Activated T-cell treated with anti-CD3 and anti-CD28 coated beads, Interleukin-2, amount 50 U/mL, for 72 hours (primary cell): Measurements from ENCODE around the gene SLC30A9. TPM values are rescaled to one million over a fixed set of nuclear protein-coding genes. Genes with fewer than 3 reads are reported as not detected.

Experiments
- ATAC-seq, 2 donors: fragments of 150-1000 bp; cut with Tn5 transposase; replicated peaks in 1 of 2; 2 replicates each; pipeline ENCODE4 v1.10.0; 2021; ENCODE audit warnings: moderate library complexity in 2 of 2, mild to moderate bottlenecking in 1 of 2
- DNase-seq, 2 donors: peaks; one replicate each; pipeline ENCODE4 v3.0.0; 2021 to 2022; ENCODE audit warnings: mixed read lengths in 1 of 2
- H3K27ac Mint-ChIP-seq: one replicate; pipeline ENCODE4 v1.8.0; 2022; ENCODE audit warnings: mild to moderate bottlenecking, moderate library complexity, mixed read lengths
- H3K27me3 Mint-ChIP-seq: one replicate; pipeline ENCODE4 v1.8.0; 2022; ENCODE audit warnings: low read depth, mixed read lengths
- H3K36me3 Mint-ChIP-seq, 2 donors: one replicate each; pipeline ENCODE4 v1.8.0; 2022; ENCODE audit warnings: mixed read lengths in 2 of 2, mild to moderate bottlenecking in 1 of 2; ENCODE audit not compliant: insufficient read depth in 2 of 2
- H3K4me1 Mint-ChIP-seq: one replicate; pipeline ENCODE4 v1.8.0; 2022; ENCODE audit warnings: low read depth, mixed read lengths
- H3K4me3 Mint-ChIP-seq, 2 donors: one replicate each; pipeline ENCODE4 v1.8.0; 2022; ENCODE audit warnings: mild to moderate bottlenecking in 2 of 2, mixed read lengths in 2 of 2, moderate library complexity in 2 of 2
- H3K9me3 Mint-ChIP-seq, 2 donors: one replicate each; pipeline ENCODE4 v1.8.0; 2022; ENCODE audit warnings: mixed read lengths in 2 of 2
- total RNA-seq, 2 donors: library from RNA; stranded (reverse); gene quantifications; one replicate each; pipeline ENCODE4 v1.2.3, GENCODE V29; 2022

The SLC30A9 gene
- 10 to 100 TPM; 45.5 to 47.8 TPM for total RNA-seq

DNA sequence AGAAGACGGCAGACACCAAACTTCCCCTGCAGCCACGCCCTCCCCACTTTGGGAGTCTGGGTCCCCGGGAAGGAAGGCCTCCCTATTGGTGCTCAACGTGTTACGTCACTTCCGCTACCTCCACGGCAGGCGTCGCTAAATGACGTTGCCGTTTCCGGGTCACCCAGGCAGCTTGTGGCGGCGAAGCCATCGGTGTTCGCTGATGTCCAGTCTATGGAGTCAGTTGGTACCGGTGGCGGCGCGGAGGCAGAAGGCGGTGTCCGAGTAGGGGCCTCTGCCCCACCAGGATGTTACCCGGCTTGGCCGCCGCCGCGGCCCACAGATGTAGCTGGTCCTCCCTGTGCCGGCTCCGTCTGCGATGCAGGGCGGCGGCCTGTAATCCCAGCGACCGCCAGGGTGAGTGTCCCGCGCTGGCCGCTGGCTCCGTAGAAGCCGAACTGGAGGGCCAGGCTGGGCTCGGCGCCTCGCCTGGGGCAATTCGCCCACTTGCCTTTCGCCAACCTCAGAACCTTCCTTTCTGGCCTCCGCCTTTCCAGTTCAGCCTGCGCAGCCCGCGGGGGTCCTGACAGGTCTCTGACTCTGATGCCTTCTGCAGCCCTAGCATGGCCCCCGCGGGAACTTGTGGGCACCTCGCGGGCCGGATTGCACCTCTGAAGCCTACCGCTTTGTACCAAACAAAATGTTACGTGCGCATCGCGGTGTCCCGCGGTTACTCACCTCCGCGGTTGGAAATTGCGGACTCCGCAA is at the start of gene SLC30A9:
TSS of gene SLC30A9 (plus strand) at position 166 of the 747 bp plus-strand sequence. CDS start at position 288, 122 bp downstream.
- Mint-ChIP-seq H3K27me3 (no peaks in the 10 kb centered on the region), H3K9me3 (no peaks in the 10 kb centered on the region), H3K4me3 (peak within 1 kb of the TSS; percentile 91 to 99), H3K36me3 (peaks cover 2 to 5% of the 10 kb centered on the region in 2 donors), H3K27ac (peak within 1 kb of the TSS; percentile 97), H3K4me1 (peaks cover 18% of the 10 kb centered on the region)
- DNase-seq, result peak; percentile 92 to 95
- peak; percentile 98 for ATAC-seq

DNA sequence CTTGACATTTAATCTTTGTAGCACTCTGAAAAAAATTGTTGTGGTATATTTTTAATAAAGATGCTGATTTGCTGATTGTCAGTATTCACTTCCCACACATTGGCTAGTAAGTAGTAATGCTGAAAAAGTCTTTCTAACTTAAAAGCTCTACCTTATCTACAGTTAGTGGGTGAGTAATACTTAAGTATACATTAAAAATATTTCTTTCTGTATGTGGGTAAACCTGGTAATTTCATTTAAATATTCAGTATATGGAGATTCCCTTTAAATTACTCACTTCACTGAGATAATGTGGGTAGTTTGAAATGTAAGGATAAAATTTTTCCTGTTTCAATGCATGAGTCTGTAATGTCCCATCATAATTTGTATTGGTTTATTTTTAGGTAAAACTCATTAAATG is 49.5 kb upstream of the SLC30A9 start:
- ATAC-seq (no peak), DNase-seq (no peak)
- peak overlapping the region; percentile 4 for H3K27ac Mint-ChIP-seq
- H3K4me1 Mint-ChIP-seq, result peaks cover 46% of the 10 kb centered on the region
- H3K9me3 Mint-ChIP-seq, result no peaks in the 10 kb centered on the region
- H3K27me3 Mint-ChIP-seq, result no peaks in the 10 kb centered on the region
- H3K4me3 Mint-ChIP-seq, result no peak overlapping the region
- H3K36me3 Mint-ChIP-seq, result peaks cover 2 to 13% of the 10 kb centered on the region in 2 donors

DNA sequence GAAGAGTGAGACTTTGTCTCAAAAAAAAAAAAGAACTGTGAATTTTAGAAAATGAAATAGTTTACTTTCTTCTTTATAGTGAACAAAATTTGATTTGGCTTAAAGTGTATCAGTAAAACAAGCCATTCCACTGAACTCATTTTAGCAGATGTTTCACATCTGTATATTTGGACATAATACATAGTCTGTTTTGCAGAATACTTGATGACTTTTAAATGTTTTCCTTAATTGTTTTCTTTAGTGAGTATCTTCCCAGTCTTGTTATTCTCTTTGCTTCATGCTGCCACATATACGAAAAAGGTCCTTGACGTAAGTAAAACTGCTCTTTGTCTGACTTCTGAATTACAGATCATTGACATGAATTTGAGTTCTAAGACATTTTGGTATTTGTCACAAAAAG is 46.8 kb upstream of the SLC30A9 start:
- H3K27ac Mint-ChIP-seq, result peak overlapping the region; percentile 8
- no peaks in the 10 kb centered on the region for H3K27me3 Mint-ChIP-seq
- ATAC-seq (no peak), DNase-seq (no peak)
- peaks cover 2 to 20% of the 10 kb centered on the region in 2 donors for H3K36me3 Mint-ChIP-seq
- peaks cover 21% of the 10 kb centered on the region for H3K4me1 Mint-ChIP-seq
- no peaks in the 10 kb centered on the region for H3K9me3 Mint-ChIP-seq
- no peak overlapping the region for H3K4me3 Mint-ChIP-seq

DNA sequence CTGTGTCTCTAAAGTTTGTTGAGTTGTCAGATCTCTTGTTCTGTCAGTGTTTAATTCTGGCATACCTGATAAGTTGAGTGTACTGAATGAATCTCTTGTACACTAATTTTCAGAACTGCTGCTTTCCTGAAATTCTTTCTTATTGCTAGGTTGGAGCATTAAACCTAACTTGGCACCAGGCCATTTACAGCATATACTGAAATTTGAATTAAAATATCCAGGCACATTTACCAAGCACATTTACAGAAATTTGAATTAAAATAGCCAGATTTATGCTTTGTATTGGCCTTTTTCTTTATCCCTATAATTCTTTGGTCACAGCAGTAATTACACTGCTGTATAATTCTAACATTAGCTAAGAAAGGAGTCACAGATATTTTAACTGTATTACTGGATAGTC is 46.2 kb upstream of the SLC30A9 start:
- H3K9me3 Mint-ChIP-seq, result no peaks in the 10 kb centered on the region
- ATAC-seq, result no peak
- DNase-seq, result no peak
- H3K27ac Mint-ChIP-seq, result no peak overlapping the region
- no peak overlapping the region for H3K4me3 Mint-ChIP-seq
- peaks cover 2 to 18% of the 10 kb centered on the region in 2 donors for H3K36me3 Mint-ChIP-seq
- no peaks in the 10 kb centered on the region for H3K27me3 Mint-ChIP-seq
- H3K4me1 Mint-ChIP-seq, result peaks cover 17% of the 10 kb centered on the region

DNA sequence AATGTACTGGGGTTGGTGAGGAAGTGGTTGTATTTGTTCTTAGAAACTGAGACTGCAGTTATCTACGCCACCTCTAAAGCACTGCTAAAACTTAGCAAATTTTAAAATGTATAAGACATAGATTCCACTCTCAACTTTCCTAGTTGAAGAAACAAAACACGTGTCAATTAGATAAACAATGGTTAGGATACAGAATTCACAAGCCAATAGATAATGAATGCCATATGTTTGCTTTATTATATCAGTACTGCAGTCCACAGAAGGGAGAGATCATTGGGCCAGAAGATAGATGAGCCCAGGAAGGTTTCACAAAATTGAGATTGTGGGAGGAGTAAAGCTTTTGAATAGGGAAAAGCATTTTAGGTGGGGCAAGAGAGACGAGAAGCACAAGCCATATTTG is 40.8 kb upstream of the SLC30A9 start:
- Mint-ChIP-seq H3K27ac (peak overlapping the region; percentile 15), H3K27me3 (no peaks in the 10 kb centered on the region), H3K4me1 (no peaks in the 10 kb centered on the region), H3K9me3 (no peaks in the 10 kb centered on the region), H3K4me3 (no peak overlapping the region), H3K36me3 (peaks cover 11 to 31% of the 10 kb centered on the region in 2 donors)
- DNase-seq, result no peak
- no peak for ATAC-seq

DNA sequence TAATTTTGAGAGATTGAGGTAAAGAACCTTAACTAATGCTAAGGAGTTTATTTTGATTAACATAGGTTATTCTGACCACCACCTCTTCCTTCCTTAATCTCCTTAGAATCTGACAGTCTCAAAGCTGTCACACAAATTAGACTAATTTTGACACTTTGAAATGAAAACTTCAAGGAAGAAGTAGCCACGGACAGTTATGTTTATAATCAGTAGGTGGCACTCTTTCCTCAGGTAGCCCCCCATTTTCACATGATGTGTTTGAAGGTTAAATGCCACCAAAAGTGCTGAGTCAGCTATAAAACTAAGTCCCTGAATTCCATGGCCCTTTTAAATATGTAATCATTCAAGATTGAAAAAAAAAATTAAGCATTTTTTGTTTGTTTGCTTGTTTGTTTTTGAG is 32.7 kb upstream of the SLC30A9 start:
- Mint-ChIP-seq H3K36me3 (peaks cover 2 to 3% of the 10 kb centered on the region in 2 donors), H3K9me3 (no peaks in the 10 kb centered on the region), H3K27ac (no peak overlapping the region), H3K27me3 (no peaks in the 10 kb centered on the region), H3K4me3 (no peak overlapping the region), H3K4me1 (no peaks in the 10 kb centered on the region)
- DNase-seq (no peak), ATAC-seq (peak in 1 of 2 donors; percentile 26)

DNA sequence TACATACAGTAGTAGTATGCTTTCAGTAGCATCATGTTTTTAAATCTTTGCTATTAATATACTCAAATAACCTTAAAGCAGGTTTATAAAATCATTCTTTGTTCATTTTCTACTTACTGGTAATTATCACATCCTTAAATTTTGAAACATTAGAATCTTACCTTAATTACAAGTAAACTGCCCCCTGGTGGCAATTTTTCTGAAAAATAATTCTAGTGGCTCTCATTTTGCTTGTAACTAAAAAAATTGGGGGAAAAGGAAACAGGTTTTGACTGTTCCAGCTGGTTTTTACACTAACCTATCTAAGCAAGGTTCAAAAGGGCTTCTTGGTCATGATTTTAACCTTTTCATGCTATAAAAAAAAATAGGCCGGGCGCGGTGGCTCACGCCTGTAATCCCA is 27.2 kb upstream of the SLC30A9 start:
- Mint-ChIP-seq H3K4me3 (no peak overlapping the region), H3K27me3 (no peaks in the 10 kb centered on the region), H3K4me1 (no peaks in the 10 kb centered on the region), H3K36me3 (peaks cover 2 to 4% of the 10 kb centered on the region in 2 donors), H3K9me3 (peaks cover 0 to 1% of the 10 kb centered on the region in 2 donors), H3K27ac (no peak overlapping the region)
- ATAC-seq (no peak), DNase-seq (no peak)

DNA sequence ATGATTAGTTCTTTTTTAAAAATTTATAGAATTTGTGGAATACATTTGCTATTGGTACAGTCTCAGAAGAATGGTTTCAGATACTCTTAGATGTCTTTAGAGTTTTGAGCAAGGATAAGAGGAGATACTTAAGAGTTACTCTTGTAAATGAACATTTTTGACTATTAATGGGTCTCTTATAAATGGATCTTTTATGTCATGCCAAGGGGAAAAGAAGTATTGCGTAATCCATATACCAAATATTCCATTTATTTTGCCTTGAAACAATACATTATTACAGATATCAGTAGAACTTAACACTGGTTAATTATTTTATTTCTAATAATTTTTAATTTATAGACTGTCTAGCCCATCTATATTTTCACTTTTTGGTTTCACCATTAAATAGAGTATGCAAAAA is 25.9 kb upstream of the SLC30A9 start:
- Mint-ChIP-seq H3K27me3 (no peaks in the 10 kb centered on the region), H3K4me3 (no peak overlapping the region), H3K9me3 (peaks cover 0 to 4% of the 10 kb centered on the region in 2 donors), H3K4me1 (no peaks in the 10 kb centered on the region), H3K27ac (no peak overlapping the region), H3K36me3 (peaks cover 6% of the 10 kb centered on the region in 2 donors)
- ATAC-seq, result no peak
- no peak for DNase-seq

DNA sequence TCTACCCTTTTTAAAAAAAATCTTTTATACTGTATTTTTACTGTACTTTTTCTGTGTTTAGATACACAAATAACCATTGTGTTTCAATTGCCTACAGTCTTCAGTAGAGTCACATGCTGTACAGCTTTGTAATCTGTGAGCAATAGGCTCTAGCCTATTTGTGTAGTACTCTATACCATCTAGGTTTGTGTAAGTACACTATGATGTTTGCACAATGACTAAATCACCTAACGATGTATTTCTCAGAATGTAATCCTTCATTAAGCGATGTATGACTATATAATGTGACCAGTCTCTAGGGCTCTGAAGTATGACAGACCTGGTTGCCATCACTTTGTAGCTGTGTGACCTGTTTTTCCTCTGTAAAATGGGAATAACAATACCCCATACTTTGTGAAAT is 22.9 kb upstream of the SLC30A9 start:
- no peak for ATAC-seq
- Mint-ChIP-seq H3K27me3 (no peaks in the 10 kb centered on the region), H3K36me3 (peaks cover 6% of the 10 kb centered on the region in 2 donors), H3K9me3 (peaks cover 4% of the 10 kb centered on the region in 2 donors), H3K4me3 (no peak overlapping the region), H3K4me1 (no peaks in the 10 kb centered on the region), H3K27ac (no peak overlapping the region)
- no peak for DNase-seq

DNA sequence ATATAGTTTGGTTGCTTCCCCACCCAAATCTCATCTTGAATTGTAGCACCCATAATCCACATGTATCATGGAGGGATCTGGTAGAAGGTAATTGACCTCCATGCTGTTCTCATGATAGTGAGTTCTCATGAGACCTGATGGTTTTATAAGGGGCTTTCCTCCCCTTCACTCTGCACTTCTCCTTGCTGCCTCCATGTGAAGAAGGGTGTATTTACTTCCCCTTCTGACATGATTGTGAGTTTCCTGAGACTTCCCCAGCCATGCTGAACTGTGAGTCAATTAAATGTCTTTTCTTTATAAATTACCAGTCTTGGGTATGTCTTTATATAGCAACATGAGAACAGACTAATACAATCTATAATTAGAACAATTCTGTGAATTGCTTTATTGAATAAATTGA is 20.7 kb upstream of the SLC30A9 start:
- no peak for DNase-seq
- H3K27me3 Mint-ChIP-seq, result no peaks in the 10 kb centered on the region

DNA sequence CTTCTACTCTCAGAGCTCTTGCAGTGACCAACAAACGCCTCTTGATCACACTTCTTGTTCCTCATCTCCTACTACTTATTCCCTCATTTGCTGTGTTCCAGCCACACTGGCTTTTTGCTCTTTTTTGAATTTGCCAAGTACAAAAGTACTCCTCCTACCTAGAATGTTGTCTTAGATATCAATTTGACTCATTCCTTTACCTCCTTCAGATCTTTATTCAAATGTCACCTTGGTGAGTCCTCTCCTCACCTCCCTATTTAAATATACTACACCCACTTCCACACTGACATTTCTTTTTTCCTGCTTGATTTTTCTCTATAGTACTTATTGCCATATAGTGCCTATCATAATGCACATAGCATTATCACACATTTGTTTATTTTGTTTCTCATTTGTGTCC is 15.0 kb upstream of the SLC30A9 start:
- Mint-ChIP-seq H3K27me3 (no peaks in the 10 kb centered on the region), H3K36me3 (no peaks in the 10 kb centered on the region), H3K4me1 (peaks cover 7% of the 10 kb centered on the region), H3K4me3 (no peak overlapping the region), H3K27ac (no peak overlapping the region), H3K9me3 (peaks cover 0 to 4% of the 10 kb centered on the region in 2 donors)
- ATAC-seq, result no peak
- no peak for DNase-seq

More for the DNA sequence above, 20.7 kb upstream of the SLC30A9 start:
- Mint-ChIP-seq H3K9me3 (peaks cover 4% of the 10 kb centered on the region in 2 donors), H3K27ac (no peak overlapping the region), H3K4me1 (no peaks in the 10 kb centered on the region), H3K36me3 (peaks cover 6% of the 10 kb centered on the region in 2 donors), H3K4me3 (no peak overlapping the region)
- ATAC-seq, result no peak

DNA sequence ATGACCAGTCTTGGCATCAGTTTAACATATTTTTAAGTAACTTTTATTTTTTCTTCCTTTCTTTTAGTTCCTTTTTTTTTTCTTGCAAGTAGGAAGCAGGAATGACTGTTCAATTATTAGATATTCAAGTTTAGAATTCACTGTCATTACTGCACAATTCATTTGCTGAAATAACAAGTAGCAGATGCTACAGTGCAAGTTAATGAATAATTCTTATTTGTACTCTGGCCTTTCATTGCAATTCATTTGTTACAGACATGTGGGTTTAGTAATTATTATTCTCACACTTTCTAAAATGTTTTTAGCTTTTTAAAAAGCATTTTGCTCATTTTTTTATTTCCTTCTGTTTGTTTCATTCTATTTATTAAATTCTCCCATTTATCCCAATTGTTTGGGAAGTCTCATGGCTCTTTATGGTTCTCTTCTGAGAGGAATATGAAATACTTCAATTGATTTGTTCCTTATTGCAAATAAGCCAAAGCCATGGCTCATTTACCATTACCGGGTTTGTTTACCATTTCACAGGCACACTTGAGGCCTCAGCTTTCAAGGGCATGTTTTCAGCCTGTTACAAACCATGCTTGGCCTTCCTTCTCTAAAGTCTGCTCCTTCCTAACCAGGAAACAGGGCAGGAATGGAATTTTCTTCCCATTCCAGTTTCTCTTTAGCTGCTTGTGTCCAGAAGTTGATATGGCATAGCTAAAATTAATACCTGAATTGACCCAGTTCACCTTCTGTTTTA is 13.4 kb upstream of the SLC30A9 start:
- Mint-ChIP-seq H3K4me1 (peaks cover 7% of the 10 kb centered on the region), H3K27me3 (no peaks in the 10 kb centered on the region), H3K36me3 (no peaks in the 10 kb centered on the region), H3K9me3 (peaks cover 0 to 3% of the 10 kb centered on the region in 2 donors), H3K4me3 (no peak overlapping the region), H3K27ac (no peak overlapping the region)
- no peak for DNase-seq
- no peak for ATAC-seq

DNA sequence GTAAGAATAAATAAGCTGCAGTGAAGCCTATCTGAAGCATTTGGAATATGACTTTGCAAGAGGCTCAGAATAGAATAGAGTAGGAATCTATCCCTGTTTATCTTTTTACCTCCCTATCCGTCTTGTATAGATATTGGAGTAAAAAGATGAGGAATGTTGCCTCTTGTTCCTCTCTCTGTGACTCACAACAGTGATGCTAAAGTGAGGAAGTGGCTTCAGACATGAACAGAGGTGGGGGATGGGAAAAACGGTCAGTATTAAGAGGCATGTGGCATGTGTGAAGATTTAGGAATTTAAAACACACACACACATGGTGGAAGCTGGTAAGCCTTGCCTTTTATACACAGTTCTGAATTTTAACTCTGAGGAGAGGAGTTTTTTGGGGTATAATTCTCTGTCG is 12.6 kb upstream of the SLC30A9 start:
- Mint-ChIP-seq H3K27me3 (no peaks in the 10 kb centered on the region), H3K9me3 (no peaks in the 10 kb centered on the region), H3K4me3 (no peak overlapping the region), H3K4me1 (peaks cover 7% of the 10 kb centered on the region), H3K36me3 (no peaks in the 10 kb centered on the region), H3K27ac (no peak overlapping the region)
- ATAC-seq (no peak), DNase-seq (no peak)
